Fibroblast of pulmonary artery (primary cell): ENCODE results near the gene CACNA1I.
"Not testable (repeated sequence)": the region's sequence is repeated elsewhere in the genome, so short reads cannot be mapped to it uniquely, and the experiment has no call there.

Experiments used
- DNase-seq: peaks from one replicate; pipeline ENCODE4 v3.0.0-alpha.2; 2010; ENCODE audit warnings: low read depth
- H3K4me3 ChIP-seq: replicated peaks from 2 replicates; pipeline ENCODE4 v1.5.1; 2011; ENCODE audit warnings: low read depth, mild to moderate bottlenecking, control low read depth, low read length, moderate library complexity
- TF ChIP-seq, protein P1 (sequence below): IDR thresholded peaks from 2 replicates; pipeline ENCODE4 v1.5.1; 2011; ENCODE audit warnings: mild to moderate bottlenecking, control low read depth, low read length, inconsistent platforms; ENCODE audit errors: missing control alignments

The CACNA1I gene

DNA sequence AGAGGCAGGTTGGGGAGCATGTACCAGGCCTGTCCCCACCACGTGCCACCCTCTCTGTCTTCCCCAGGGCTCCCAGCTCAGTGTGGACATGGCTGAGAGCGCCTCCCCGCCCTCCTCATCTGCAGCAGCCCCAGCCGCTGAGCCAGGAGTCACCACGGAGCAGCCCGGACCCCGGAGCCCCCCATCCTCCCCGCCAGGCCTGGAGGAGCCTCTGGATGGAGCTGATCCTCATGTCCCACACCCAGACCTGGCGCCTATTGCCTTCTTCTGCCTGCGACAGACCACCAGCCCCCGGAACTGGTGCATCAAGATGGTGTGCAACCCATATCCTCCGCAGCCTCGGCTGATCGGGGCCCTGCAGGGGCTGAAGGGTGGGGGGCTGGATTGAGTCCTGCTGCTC lies at the start of gene CACNA1I:
Gene CACNA1I (plus strand): TSS at position 89 of the 400 bp plus-strand sequence. CDS start 0 bp downstream, at position 89.
- no peak within 1 kb of the TSS for H3K4me3 ChIP-seq
- DNase-seq, result no peak
- TF ChIP-seq, protein P1, sequence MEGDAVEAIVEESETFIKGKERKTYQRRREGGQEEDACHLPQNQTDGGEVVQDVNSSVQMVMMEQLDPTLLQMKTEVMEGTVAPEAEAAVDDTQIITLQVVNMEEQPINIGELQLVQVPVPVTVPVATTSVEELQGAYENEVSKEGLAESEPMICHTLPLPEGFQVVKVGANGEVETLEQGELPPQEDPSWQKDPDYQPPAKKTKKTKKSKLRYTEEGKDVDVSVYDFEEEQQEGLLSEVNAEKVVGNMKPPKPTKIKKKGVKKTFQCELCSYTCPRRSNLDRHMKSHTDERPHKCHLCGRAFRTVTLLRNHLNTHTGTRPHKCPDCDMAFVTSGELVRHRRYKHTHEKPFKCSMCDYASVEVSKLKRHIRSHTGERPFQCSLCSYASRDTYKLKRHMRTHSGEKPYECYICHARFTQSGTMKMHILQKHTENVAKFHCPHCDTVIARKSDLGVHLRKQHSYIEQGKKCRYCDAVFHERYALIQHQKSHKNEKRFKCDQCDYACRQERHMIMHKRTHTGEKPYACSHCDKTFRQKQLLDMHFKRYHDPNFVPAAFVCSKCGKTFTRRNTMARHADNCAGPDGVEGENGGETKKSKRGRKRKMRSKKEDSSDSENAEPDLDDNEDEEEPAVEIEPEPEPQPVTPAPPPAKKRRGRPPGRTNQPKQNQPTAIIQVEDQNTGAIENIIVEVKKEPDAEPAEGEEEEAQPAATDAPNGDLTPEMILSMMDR, result no peak

- H3K4me3 ChIP-seq, result peak overlapping the region; percentile 97
- DNase-seq, result peak; percentile 84
Measured at GRCh38 chr22:39521106-39521885, 49.3 kb upstream of the CACNA1I start.

GRCh38 chr22:39522091-39522490 lies 48.5 kb upstream of the CACNA1I start:
- peak overlapping the region; percentile 97 for H3K4me3 ChIP-seq
- DNase-seq, result not testable (repeated sequence)

DNA sequence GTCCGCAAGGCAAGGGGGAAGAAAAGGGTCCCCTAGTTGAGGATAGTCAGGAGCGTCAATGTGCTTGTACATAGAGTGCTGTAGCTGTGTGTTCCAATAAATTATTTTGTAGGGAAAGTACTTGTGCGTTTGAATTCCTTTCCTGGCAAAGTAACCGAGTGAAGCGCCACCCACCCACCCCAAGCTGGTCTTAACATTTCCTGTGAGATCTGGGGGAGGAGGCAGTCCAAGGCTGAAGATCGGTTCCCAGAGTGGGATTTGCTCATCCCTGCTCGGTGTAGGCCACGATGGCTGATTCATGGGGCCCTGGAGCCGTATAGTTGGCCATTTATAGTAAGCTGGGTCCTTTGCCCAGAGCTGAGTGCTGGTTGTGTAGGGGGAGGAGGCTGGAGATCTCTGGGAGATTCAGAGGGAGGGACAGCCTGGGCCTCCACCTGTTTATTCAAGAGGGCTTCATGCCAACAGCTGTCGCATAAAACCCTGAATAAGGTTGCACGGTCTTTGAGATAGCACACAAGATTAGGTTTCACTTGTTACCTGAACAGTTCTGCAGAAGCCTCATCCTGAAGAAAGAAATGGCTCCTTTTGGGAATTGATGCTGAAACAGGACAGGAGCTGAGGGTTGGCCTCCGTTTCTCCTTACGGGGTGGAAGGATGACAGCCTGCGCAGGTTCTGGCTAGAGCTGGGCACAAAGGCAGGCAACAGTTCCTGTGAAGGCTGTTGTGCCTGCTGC lies 47.8 kb upstream of the CACNA1I start:
- peak; percentile 71 for DNase-seq
- TF ChIP-seq, protein P1, result no peak
- H3K4me3 ChIP-seq, result peak overlapping the region; percentile 97

- TF ChIP-seq, protein P1, result no peak
- H3K4me3 ChIP-seq, result peak overlapping the region; percentile 14
- DNase-seq, result no peak
Measured at GRCh38 chr22:39524089-39524752, 46.3 kb upstream of the CACNA1I start.

- TF ChIP-seq, protein P1, result no peak
- no peak for DNase-seq
- no peak overlapping the region for H3K4me3 ChIP-seq
Measured at GRCh38 chr22:39524753-39525657, 45.5 kb upstream of the CACNA1I start.

DNA sequence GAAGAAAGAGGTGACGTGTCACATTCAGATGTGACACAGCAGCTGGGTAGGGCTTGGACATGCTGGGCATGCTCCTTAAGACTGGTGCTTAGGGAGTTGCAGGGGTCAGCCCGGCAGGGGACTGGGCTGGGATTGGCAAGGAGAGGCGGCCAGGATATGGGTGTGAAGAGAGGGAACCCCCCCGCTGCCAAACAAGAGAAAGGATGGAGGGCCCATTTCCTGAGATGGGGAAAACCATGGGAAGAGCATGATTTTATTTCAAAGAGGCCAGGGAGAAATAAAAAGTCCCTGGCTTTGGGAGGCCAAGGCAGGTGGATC lies 44.9 kb upstream of the CACNA1I start:
- DNase-seq, result no peak
- no peak overlapping the region for H3K4me3 ChIP-seq
- TF ChIP-seq, protein P1, result no peak
